Neural cell (in vitro differentiated cells): ENCODE measurements around the gene QSOX2. TPM values are rescaled to one million over a fixed set of nuclear protein-coding genes. Genes with fewer than 3 reads are reported as not detected.

ENCODE experiments used
- H2AFZ ChIP-seq: fragments of 200-600, 300-800 bp; sonication (generic), shearing (Covaris generic); 2 replicates; pipeline ENCODE4 v1.6.0; 2014; ENCODE audit warnings: low read depth, mild to moderate bottlenecking, antibody characterized with exemption, low read length, moderate library complexity
- H3F3A ChIP-seq: fragments of 200-600 bp; shearing (Covaris generic); 2 replicates; pipeline ENCODE4 v1.6.1; 2016; ENCODE audit warnings: mild to moderate bottlenecking, moderate library complexity, mixed read lengths, antibody characterized with exemption, low read length; ENCODE audit not compliant: insufficient read depth, poor library complexity, severe bottlenecking
- H3K27ac ChIP-seq: fragments of 200-600, 300-800 bp; sonication (generic), shearing (Covaris generic); 2 replicates; pipeline ENCODE4 v1.5.1; 2014; ENCODE audit warnings: mild to moderate bottlenecking, low read length, moderate library complexity
- H3K27me3 ChIP-seq: fragments of 300-800, 200-600 bp; sonication (generic), shearing (Covaris generic); 2 replicates; pipeline ENCODE4 v1.6.0; 2014; ENCODE audit warnings: mild to moderate bottlenecking, low read depth, low read length, moderate library complexity; ENCODE audit not compliant: insufficient read depth
- H3K36me3 ChIP-seq: fragments of 300-800, 200-600 bp; sonication (generic), shearing (Covaris generic); 2 replicates; pipeline ENCODE4 v1.5.1; 2014; ENCODE audit warnings: mild to moderate bottlenecking, antibody characterized with exemption, low read length, moderate library complexity; ENCODE audit not compliant: insufficient read depth
- H3K4me2 ChIP-seq: fragments of 300-800, 200-600 bp; sonication (generic), shearing (Covaris generic); 2 replicates; pipeline ENCODE4 v1.6.0; 2014; ENCODE audit warnings: mild to moderate bottlenecking, low read length
- H3K4me3 ChIP-seq: fragments of 300-800, 200-600 bp; sonication (generic), shearing (Covaris generic); 2 replicates; pipeline ENCODE4 v1.5.1; 2014; ENCODE audit warnings: mild to moderate bottlenecking, low read length, moderate library complexity
- H3K79me2 ChIP-seq: fragments of 200-600 bp; shearing (Covaris generic); replicated peaks from 2 replicates; pipeline ENCODE4 v1.6.0; 2014; ENCODE audit warnings: mild to moderate bottlenecking, low read length, moderate library complexity; ENCODE audit not compliant: insufficient read depth
- H3K9ac ChIP-seq: fragments of 300-800, 200-600 bp; sonication (generic), shearing (Covaris generic); 2 replicates; pipeline ENCODE4 v1.6.1; 2016; ENCODE audit warnings: mild to moderate bottlenecking, low read length, mixed read lengths
- H3K9me2 ChIP-seq: fragments of 200-600 bp; shearing (Covaris generic); 2 replicates; pipeline ENCODE4 v1.6.1; 2016; ENCODE audit warnings: mild to moderate bottlenecking, low read length, mixed read lengths; ENCODE audit not compliant: insufficient read depth
- H3K9me3 ChIP-seq: fragments of 200-600, 300-800 bp; sonication (generic), shearing (Covaris generic); 2 replicates; pipeline ENCODE4 v1.6.1; 2016; ENCODE audit warnings: mild to moderate bottlenecking, mixed run types, low read length, moderate library complexity, mixed read lengths
- H4K20me1 ChIP-seq: fragments of 200-600 bp; shearing (Covaris generic); 2 replicates; pipeline ENCODE4 v1.6.1; 2016; ENCODE audit warnings: mild to moderate bottlenecking, mixed run types; ENCODE audit not compliant: insufficient read depth
- CTCF ChIP-seq: fragments of 450-650 bp; IDR thresholded peaks from 2 replicates; pipeline ENCODE4 v1.5.1; 2014; ENCODE audit warnings: antibody characterized with exemption, mild to moderate bottlenecking, moderate library complexity; ENCODE audit not compliant: poor library complexity, severe bottlenecking
- EP300 ChIP-seq: fragments of 450-650 bp; conservative IDR thresholded peaks from 2 replicates; pipeline ENCODE4 v1.6.1; 2014; ENCODE audit warnings: antibody characterized with exemption, mild to moderate bottlenecking, moderate library complexity; ENCODE audit not compliant: poor library complexity, severe bottlenecking
- EZH2 ChIP-seq: fragments of 200-600, 300-800 bp; shearing (Covaris generic), sonication (generic); IDR thresholded peaks from 2 replicates; pipeline ENCODE4 v1.6.1; 2014; ENCODE audit warnings: antibody characterized with exemption, low read length, borderline replicate concordance, mild to moderate bottlenecking; ENCODE audit not compliant: insufficient read depth, poor library complexity, severe bottlenecking
- MXI1 ChIP-seq: fragments of 450-650 bp; conservative IDR thresholded peaks from 2 replicates; pipeline ENCODE4 v1.6.1; 2014; ENCODE audit warnings: antibody characterized with exemption, mild to moderate bottlenecking; ENCODE audit not compliant: poor library complexity, severe bottlenecking
- POLR2AphosphoS5 ChIP-seq: IDR thresholded peaks from 2 replicates; pipeline ENCODE4 v1.6.1; 2012
- RAD21 ChIP-seq: fragments of 450-650 bp; conservative IDR thresholded peaks from 2 replicates; pipeline ENCODE4 v1.6.1; 2014; ENCODE audit warnings: antibody characterized with exemption, mild to moderate bottlenecking, moderate library complexity
- SMC3 ChIP-seq: fragments of 450-650 bp; conservative IDR thresholded peaks from 2 replicates; pipeline ENCODE4 v1.6.1; 2014; ENCODE audit warnings: antibody characterized with exemption, mild to moderate bottlenecking, moderate library complexity; ENCODE audit not compliant: poor library complexity
- TAF1 ChIP-seq: IDR thresholded peaks from 2 replicates; pipeline ENCODE4 v1.6.1; 2012; ENCODE audit warnings: low read depth
- polyA plus RNA-seq: library from polyadenylated mRNA; depleted of rRNA; stranded (reverse); fragments of >200 nt; gene quantifications from 2 replicates; pipeline ENCODE4 v1.2.3, GENCODE V29; 2014
- TF ChIP-seq, protein P1 (sequence below): IDR thresholded peaks from 2 replicates; pipeline ENCODE4 v1.6.1; 2012; ENCODE audit warnings: borderline replicate concordance

Gene QSOX2
- polyA plus RNA-seq, 1 donor from 2014 or later = 20.7 TPM

- H3K4me3 ChIP-seq = no peak overlapping the region
- H3K27ac ChIP-seq = no peak overlapping the region
- no peaks in the 10 kb centered on the region for H3F3A ChIP-seq
- H3K79me2 ChIP-seq = no peaks in the 10 kb centered on the region
- no peaks in the 10 kb centered on the region for H3K27me3 ChIP-seq
- no peaks in the 10 kb centered on the region for H4K20me1 ChIP-seq
- peaks cover 3% of the 10 kb centered on the region for H3K9me3 ChIP-seq
- H3K9ac ChIP-seq = no peak overlapping the region
- TF ChIP-seq TAF1 = no peak
- TF ChIP-seq SMC3 = no peak
- no peak for TF ChIP-seq EP300
- TF ChIP-seq, protein P1, sequence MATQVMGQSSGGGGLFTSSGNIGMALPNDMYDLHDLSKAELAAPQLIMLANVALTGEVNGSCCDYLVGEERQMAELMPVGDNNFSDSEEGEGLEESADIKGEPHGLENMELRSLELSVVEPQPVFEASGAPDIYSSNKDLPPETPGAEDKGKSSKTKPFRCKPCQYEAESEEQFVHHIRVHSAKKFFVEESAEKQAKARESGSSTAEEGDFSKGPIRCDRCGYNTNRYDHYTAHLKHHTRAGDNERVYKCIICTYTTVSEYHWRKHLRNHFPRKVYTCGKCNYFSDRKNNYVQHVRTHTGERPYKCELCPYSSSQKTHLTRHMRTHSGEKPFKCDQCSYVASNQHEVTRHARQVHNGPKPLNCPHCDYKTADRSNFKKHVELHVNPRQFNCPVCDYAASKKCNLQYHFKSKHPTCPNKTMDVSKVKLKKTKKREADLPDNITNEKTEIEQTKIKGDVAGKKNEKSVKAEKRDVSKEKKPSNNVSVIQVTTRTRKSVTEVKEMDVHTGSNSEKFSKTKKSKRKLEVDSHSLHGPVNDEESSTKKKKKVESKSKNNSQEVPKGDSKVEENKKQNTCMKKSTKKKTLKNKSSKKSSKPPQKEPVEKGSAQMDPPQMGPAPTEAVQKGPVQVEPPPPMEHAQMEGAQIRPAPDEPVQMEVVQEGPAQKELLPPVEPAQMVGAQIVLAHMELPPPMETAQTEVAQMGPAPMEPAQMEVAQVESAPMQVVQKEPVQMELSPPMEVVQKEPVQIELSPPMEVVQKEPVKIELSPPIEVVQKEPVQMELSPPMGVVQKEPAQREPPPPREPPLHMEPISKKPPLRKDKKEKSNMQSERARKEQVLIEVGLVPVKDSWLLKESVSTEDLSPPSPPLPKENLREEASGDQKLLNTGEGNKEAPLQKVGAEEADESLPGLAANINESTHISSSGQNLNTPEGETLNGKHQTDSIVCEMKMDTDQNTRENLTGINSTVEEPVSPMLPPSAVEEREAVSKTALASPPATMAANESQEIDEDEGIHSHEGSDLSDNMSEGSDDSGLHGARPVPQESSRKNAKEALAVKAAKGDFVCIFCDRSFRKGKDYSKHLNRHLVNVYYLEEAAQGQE = no peak
- no peak for TF ChIP-seq RAD21
- no peak for TF ChIP-seq CTCF
- TF ChIP-seq POLR2AphosphoS5 = no peak
- no peak for TF ChIP-seq MXI1
- no peak for TF ChIP-seq EZH2
- H2AFZ ChIP-seq = no peak overlapping the region
- no peaks in the 10 kb centered on the region for H3K9me2 ChIP-seq
- H3K36me3 ChIP-seq = no peaks in the 10 kb centered on the region
- H3K4me2 ChIP-seq = no peak overlapping the region
These were observed 84.5 kb downstream of the QSOX2 start for GRCh38 chr9:136160995-136161610.

- no peaks in the 10 kb centered on the region for H3K27me3 ChIP-seq
- H3F3A ChIP-seq = no peaks in the 10 kb centered on the region
- no peaks in the 10 kb centered on the region for H3K36me3 ChIP-seq
- H3K79me2 ChIP-seq = no peaks in the 10 kb centered on the region
- TF ChIP-seq, protein P1 = no peak
- TF ChIP-seq CTCF = no peak
- H3K27ac ChIP-seq = no peak overlapping the region
- H3K4me2 ChIP-seq = no peak overlapping the region
- no peaks in the 10 kb centered on the region for H4K20me1 ChIP-seq
- peaks cover 3% of the 10 kb centered on the region for H3K9me3 ChIP-seq
- no peak overlapping the region for H3K4me3 ChIP-seq
- no peaks in the 10 kb centered on the region for H3K9me2 ChIP-seq
- no peak overlapping the region for H3K9ac ChIP-seq
- H2AFZ ChIP-seq = no peak overlapping the region
These were observed 85.2 kb downstream of the QSOX2 start for GRCh38 chr9:136160381-136160841.
